ENCODE data around the gene AKAP9. TPM values are rescaled to one million over a fixed set of nuclear protein-coding genes. Genes with fewer than 3 reads are reported as not detected.

Gene AKAP9
- total and polyA plus RNA-seq, 9 of the 15 experiments (the other 6 are each of a cell fraction or from before 2014, with no cell fraction given): 25.5 to 80.9 (median 46.3) TPM

GRCh38 chr7:92043637-92044036 lies 103.0 kb downstream of the AKAP9 start (continued):
- no peak for TF ChIP-seq REST (IDR thresholded peaks at IDR 0.05; ENCODE audit: borderline replicate concordance)
- TF ChIP-seq REST (CRISPR knock-in tag; IDR thresholded peaks at IDR 0.05; ENCODE audit: low read depth): no peak
- no peak for TF ChIP-seq SNRNP70 (optimal IDR thresholded peaks at IDR 0.05; ENCODE audit: low read depth, low read length)
- no peak for TF ChIP-seq TRIM28 (IDR thresholded peaks at IDR 0.05)
- TF ChIP-seq DMBX1 (CRISPR knock-in tag; IDR thresholded peaks at IDR 0.05; ENCODE audit: borderline replicate concordance): no peak
- no peak for TF ChIP-seq PHB2 (IDR thresholded peaks at IDR 0.05; ENCODE audit: low read depth)
- no peak for TF ChIP-seq NCOA4 (IDR thresholded peaks at IDR 0.05; ENCODE audit: partially characterized antibody)
- no peak for TF ChIP-seq ZNF23 (CRISPR knock-in tag; IDR thresholded peaks at IDR 0.05)
- no peak for TF ChIP-seq NR2C2 (CRISPR knock-in tag; IDR thresholded peaks at IDR 0.05)
- TF ChIP-seq NR2C2 (tag; IDR thresholded peaks at IDR 0.05): no peak
- TF ChIP-seq ZNF589 (CRISPR knock-in tag; IDR thresholded peaks at IDR 0.05; ENCODE audit: low read depth): no peak
- no peak for TF ChIP-seq FOXM1 (IDR thresholded peaks at IDR 0.05; ENCODE audit: low read depth)
- TF ChIP-seq FOXM1 (CRISPR knock-in tag; IDR thresholded peaks at IDR 0.05; ENCODE audit: low read depth): no peak
- no peak for TF ChIP-seq ZNF174 (CRISPR knock-in tag; IDR thresholded peaks at IDR 0.05)
- TF ChIP-seq RNF2 (IDR thresholded peaks at IDR 0.05): no peak
- no peak for TF ChIP-seq SP2 (IDR thresholded peaks at IDR 0.05; ENCODE audit: extremely low read depth, low read depth, low read length, poor library complexity, severe bottlenecking)
- TF ChIP-seq GATAD2B (IDR thresholded peaks at IDR 0.05; ENCODE audit: borderline replicate concordance): no peak
- no peak for TF ChIP-seq ZNF12 (CRISPR knock-in tag; IDR thresholded peaks at IDR 0.05)
- TF ChIP-seq KDM2B (CRISPR knock-in tag; IDR thresholded peaks at IDR 0.05): no peak
- TF ChIP-seq THRB (CRISPR knock-in tag; conservative IDR thresholded peaks at IDR 0.05): no peak
- TF ChIP-seq BCOR (IDR thresholded peaks at IDR 0.05): no peak
- no peak for TF ChIP-seq NCOA2 (IDR thresholded peaks at IDR 0.05; ENCODE audit: partially characterized antibody in 2 of 2)
